Activated naive CD8-positive, alpha-beta T cell treated with anti-CD3 and anti-CD28 coated beads for 36 hours (primary cell): Measurements from ENCODE around the gene ZBED6. TPM values are rescaled to one million over a fixed set of nuclear protein-coding genes. Genes with fewer than 3 reads are reported as not detected.
"Not testable (repeated sequence)": the region's sequence is repeated elsewhere in the genome, so short reads cannot be mapped to it uniquely, and the experiment has no call there.

ENCODE experiments used
- DNase-seq: peaks from one replicate; pipeline ENCODE4 v3.0.0; 2021
- H3K27ac Mint-ChIP-seq: one replicate; pipeline ENCODE4 v1.8.0; 2022; ENCODE audit warnings: mild to moderate bottlenecking, moderate library complexity, mixed read lengths
- H3K27me3 Mint-ChIP-seq: one replicate; pipeline ENCODE4 v1.8.0; 2022; ENCODE audit warnings: mild to moderate bottlenecking, mixed read lengths
- H3K36me3 Mint-ChIP-seq: one replicate; pipeline ENCODE4 v1.8.0; 2021; ENCODE audit warnings: mild to moderate bottlenecking, mixed read lengths
- H3K4me1 Mint-ChIP-seq: one replicate; pipeline ENCODE4 v1.8.0; 2021; ENCODE audit warnings: mixed read lengths
- H3K4me3 Mint-ChIP-seq: one replicate; pipeline ENCODE4 v1.8.0; 2022; ENCODE audit warnings: mild to moderate bottlenecking, moderate library complexity, mixed read lengths
- H3K9me3 Mint-ChIP-seq: one replicate; pipeline ENCODE4 v1.8.0; 2022; ENCODE audit warnings: mixed read lengths
- total RNA-seq, 2 experiments: library from RNA; stranded (reverse); gene quantifications; one replicate each; pipeline ENCODE4 v1.2.3, GENCODE V29; 2021

Gene ZBED6
- total RNA-seq = 10 to 100 TPM; 11.5 to 12.5 TPM

- Mint-ChIP-seq H3K9me3 (peaks cover 7% of the 10 kb centered on the region), H3K27ac (peak within 1 kb of the TSS; percentile 96), H3K27me3 (no peaks in the 10 kb centered on the region), H3K36me3 (peaks cover 39% of the 10 kb centered on the region), H3K4me1 (peaks cover 44% of the 10 kb centered on the region), H3K4me3 (peak within 1 kb of the TSS; percentile 95)
- peak; percentile 97 for DNase-seq
These were observed at the start of gene ZBED6, which contains the start of gene ZC3H11A for GRCh38 chr1:203795441-203796235. ZBED6 (plus strand) TSS chr1:203795623; CDS start chr1:203797523, 1,900 bp downstream. ZC3H11A (plus strand) TSS chr1:203795623; CDS start chr1:203817071, 21,448 bp downstream.

GRCh38 chr1:203746281-203746680 lies 49.1 kb upstream of the ZBED6 start:
- Mint-ChIP-seq H3K4me1 (peaks cover 18% of the 10 kb centered on the region), H3K36me3 (peaks cover 4% of the 10 kb centered on the region)
- DNase-seq = no peak

GRCh38 chr1:203751051-203751450 lies 44.4 kb upstream of the ZBED6 start:
- H3K4me3 Mint-ChIP-seq = no peak overlapping the region
- H3K9me3 Mint-ChIP-seq = no peaks in the 10 kb centered on the region
- DNase-seq = no peak
- H3K27me3 Mint-ChIP-seq = no peaks in the 10 kb centered on the region
- no peak overlapping the region for H3K27ac Mint-ChIP-seq
- H3K36me3 Mint-ChIP-seq = no peaks in the 10 kb centered on the region
- peaks cover 24% of the 10 kb centered on the region for H3K4me1 Mint-ChIP-seq

More at GRCh38 chr1:203746281-203746680, 49.1 kb upstream of the ZBED6 start:
- no peak overlapping the region for H3K4me3 Mint-ChIP-seq
- no peaks in the 10 kb centered on the region for H3K27me3 Mint-ChIP-seq
- H3K9me3 Mint-ChIP-seq = no peaks in the 10 kb centered on the region
- no peak overlapping the region for H3K27ac Mint-ChIP-seq

GRCh38 chr1:203751618-203752361 lies 43.6 kb upstream of the ZBED6 start:
- not testable (repeated sequence) for H3K27ac Mint-ChIP-seq, H3K27me3 Mint-ChIP-seq, DNase-seq, H3K4me3 Mint-ChIP-seq, H3K36me3 Mint-ChIP-seq, H3K9me3 Mint-ChIP-seq
- peaks cover 29% of the 10 kb centered on the region for H3K4me1 Mint-ChIP-seq

- DNase-seq = no peak
- no peaks in the 10 kb centered on the region for H3K9me3 Mint-ChIP-seq
- H3K4me3 Mint-ChIP-seq = peak overlapping the region; percentile 51
- no peaks in the 10 kb centered on the region for H3K27me3 Mint-ChIP-seq
- H3K27ac Mint-ChIP-seq = peak overlapping the region; percentile 94
- peaks cover 29% of the 10 kb centered on the region for H3K4me1 Mint-ChIP-seq
- no peaks in the 10 kb centered on the region for H3K36me3 Mint-ChIP-seq
These were observed 41.0 kb upstream of the ZBED6 start for GRCh38 chr1:203754455-203754864.

GRCh38 chr1:203756036-203756435 lies 39.4 kb upstream of the ZBED6 start:
- H3K27ac Mint-ChIP-seq = no peak overlapping the region
- DNase-seq = no peak

GRCh38 chr1:203758749-203759148 lies 36.7 kb upstream of the ZBED6 start:
- H3K4me3 Mint-ChIP-seq, DNase-seq, H3K36me3 Mint-ChIP-seq, H3K27ac Mint-ChIP-seq, H3K27me3 Mint-ChIP-seq, H3K9me3 Mint-ChIP-seq: not testable (repeated sequence)
- H3K4me1 Mint-ChIP-seq = peaks cover 33% of the 10 kb centered on the region

More at GRCh38 chr1:203756036-203756435, 39.4 kb upstream of the ZBED6 start:
- Mint-ChIP-seq H3K27me3 (no peaks in the 10 kb centered on the region), H3K36me3 (no peaks in the 10 kb centered on the region), H3K9me3 (no peaks in the 10 kb centered on the region), H3K4me1 (peaks cover 29% of the 10 kb centered on the region), H3K4me3 (no peak overlapping the region)

- DNase-seq = no peak
- H3K9me3 Mint-ChIP-seq = no peaks in the 10 kb centered on the region
- H3K36me3 Mint-ChIP-seq = peaks cover 3% of the 10 kb centered on the region
- no peak overlapping the region for H3K4me3 Mint-ChIP-seq
- H3K27me3 Mint-ChIP-seq = no peaks in the 10 kb centered on the region
- H3K27ac Mint-ChIP-seq = no peak overlapping the region
- peaks cover 35% of the 10 kb centered on the region for H3K4me1 Mint-ChIP-seq
These were observed 34.9 kb upstream of the ZBED6 start for GRCh38 chr1:203760506-203760905.

GRCh38 chr1:203761958-203762357 lies 33.5 kb upstream of the ZBED6 start:
- DNase-seq, H3K4me3 Mint-ChIP-seq, H3K9me3 Mint-ChIP-seq, H3K27me3 Mint-ChIP-seq: not testable (repeated sequence)
- Mint-ChIP-seq H3K36me3 (peaks cover 14% of the 10 kb centered on the region), H3K4me1 (peaks cover 30% of the 10 kb centered on the region), H3K27ac (peak overlapping the region; percentile 34)

GRCh38 chr1:203763505-203763904 lies 31.9 kb upstream of the ZBED6 start:
- Mint-ChIP-seq H3K9me3 (peaks cover 3% of the 10 kb centered on the region), H3K4me3 (no peak overlapping the region), H3K27me3 (no peaks in the 10 kb centered on the region), H3K27ac (peak overlapping the region; percentile 98), H3K36me3 (peaks cover 25% of the 10 kb centered on the region), H3K4me1 (peaks cover 39% of the 10 kb centered on the region)
- no peak for DNase-seq

- H3K27me3 Mint-ChIP-seq = no peaks in the 10 kb centered on the region
- H3K9me3 Mint-ChIP-seq = peaks cover 3% of the 10 kb centered on the region
- peak overlapping the region; percentile 98 for H3K27ac Mint-ChIP-seq
- H3K36me3 Mint-ChIP-seq = peaks cover 32% of the 10 kb centered on the region
- peak overlapping the region; percentile 95 for H3K4me3 Mint-ChIP-seq
- DNase-seq = no peak
- H3K4me1 Mint-ChIP-seq = peaks cover 44% of the 10 kb centered on the region
These were observed 31.1 kb upstream of the ZBED6 start for GRCh38 chr1:203764105-203765028.

GRCh38 chr1:203765029-203765837 lies 30.2 kb upstream of the ZBED6 start, which contains the start of gene LAX1:
LAX1 (plus strand) TSS chr1:203765183; CDS start chr1:203765566, 383 bp downstream.
- peaks cover 3% of the 10 kb centered on the region for H3K9me3 Mint-ChIP-seq
- peak; percentile 82 for DNase-seq
- peaks cover 34% of the 10 kb centered on the region for H3K36me3 Mint-ChIP-seq
- H3K27me3 Mint-ChIP-seq = no peaks in the 10 kb centered on the region
- H3K4me1 Mint-ChIP-seq = peaks cover 49% of the 10 kb centered on the region
- H3K4me3 Mint-ChIP-seq = peak within 1 kb of the TSS; percentile 95
- peak within 1 kb of the TSS; percentile 98 for H3K27ac Mint-ChIP-seq

GRCh38 chr1:203768256-203768655 lies 27.2 kb upstream of the ZBED6 start:
- Mint-ChIP-seq H3K9me3 (peaks cover 3% of the 10 kb centered on the region), H3K27ac (peak overlapping the region; percentile 82), H3K4me3 (peak overlapping the region; percentile 26), H3K36me3 (peaks cover 58% of the 10 kb centered on the region), H3K4me1 (peaks cover 44% of the 10 kb centered on the region), H3K27me3 (no peaks in the 10 kb centered on the region)
- no peak for DNase-seq
